Calu3 (cell line): ENCODE data around the gene HCLS1. TPM values are rescaled to one million over a fixed set of nuclear protein-coding genes. Genes with fewer than 3 reads are reported as not detected.

ENCODE experiments used
- BruUV-seq: library from RNA; stranded (reverse); fragments of 400-500 nt; replicated peaks from 2 replicates; lab custom pipeline; 2021; lab: Mats Ljungman, UMichigan
- CTCF ChIA-PET: fragments of 300-600 bp; sonication (Branson Sonifier 250); formaldehyde crosslinking; loops from one replicate; lab custom pipeline; 2022; ENCODE audit warnings: antibody characterized with exemption; lab: Charles Lee
- DNase-seq: peaks from one replicate; pipeline ENCODE4 v3.0.0; 2022
- H3K27ac Mint-ChIP-seq: one replicate; pipeline ENCODE4 v1.8.0; 2022; ENCODE audit warnings: mixed read lengths; ENCODE audit not compliant: unreplicated experiment
- H3K27me3 Mint-ChIP-seq: one replicate; pipeline ENCODE4 v1.8.0; 2022; ENCODE audit warnings: mixed read lengths; ENCODE audit not compliant: unreplicated experiment
- H3K36me3 Mint-ChIP-seq: one replicate; pipeline ENCODE4 v1.8.0; 2022; ENCODE audit warnings: mild to moderate bottlenecking, moderate library complexity, mixed read lengths; ENCODE audit not compliant: insufficient read depth, unreplicated experiment
- H3K4me1 Mint-ChIP-seq: one replicate; pipeline ENCODE4 v1.8.0; 2022; ENCODE audit warnings: mild to moderate bottlenecking, low read depth, mixed read lengths; ENCODE audit not compliant: unreplicated experiment
- H3K4me3 Mint-ChIP-seq: one replicate; pipeline ENCODE4 v1.8.0; 2022; ENCODE audit warnings: mild to moderate bottlenecking, low read depth, moderate library complexity, mixed read lengths; ENCODE audit not compliant: unreplicated experiment
- H3K9me3 Mint-ChIP-seq: one replicate; pipeline ENCODE4 v1.8.0; 2022; ENCODE audit warnings: low read depth, mixed read lengths; ENCODE audit not compliant: unreplicated experiment
- CTCF ChIP-seq: fragments of 200-600 bp; IDR thresholded peaks from one replicate; pipeline ENCODE4 v1.8.0; 2022; ENCODE audit warnings: antibody characterized with exemption; ENCODE audit not compliant: unreplicated experiment
- intact Hi-C: fragments of 100-400 bp; cut with micrococcal nuclease; formaldehyde crosslinking; loops from one replicate; pipeline ENCODE4 v1.10.0; 2022; ENCODE audit not compliant: unreplicated experiment
- total RNA-seq: library from RNA; stranded (reverse); gene quantifications from 2 replicates; pipeline ENCODE4 v1.2.3, GENCODE V29; 2022

HCLS1 gene
- total RNA-seq, 1 experiment from 2014 or later, result 1.2 TPM

- no TSS peak for BruUV-seq
- Mint-ChIP-seq H3K36me3 (no peaks in the 10 kb centered on the region), H3K27ac (no peak overlapping the region), H3K27me3 (peaks cover 28% of the 10 kb centered on the region), H3K4me1 (no peaks in the 10 kb centered on the region), H3K4me3 (no peak overlapping the region), H3K9me3 (no peaks in the 10 kb centered on the region)
- TF ChIP-seq CTCF, result no peak
- DNase-seq, result no peak
- CTCF ChIA-PET, result no interaction called here
- intact Hi-C loops, result no loop called here
Observed at GRCh38 chr3:121630355-121630754, 30.3 kb downstream of the HCLS1 start.

GRCh38 chr3:121629601-121630000, 31.1 kb downstream of the HCLS1 start:
- intact Hi-C loops, result no loop called here
- H3K4me3 Mint-ChIP-seq, result no peak overlapping the region
- CTCF ChIA-PET, result no interaction called here

DNA sequence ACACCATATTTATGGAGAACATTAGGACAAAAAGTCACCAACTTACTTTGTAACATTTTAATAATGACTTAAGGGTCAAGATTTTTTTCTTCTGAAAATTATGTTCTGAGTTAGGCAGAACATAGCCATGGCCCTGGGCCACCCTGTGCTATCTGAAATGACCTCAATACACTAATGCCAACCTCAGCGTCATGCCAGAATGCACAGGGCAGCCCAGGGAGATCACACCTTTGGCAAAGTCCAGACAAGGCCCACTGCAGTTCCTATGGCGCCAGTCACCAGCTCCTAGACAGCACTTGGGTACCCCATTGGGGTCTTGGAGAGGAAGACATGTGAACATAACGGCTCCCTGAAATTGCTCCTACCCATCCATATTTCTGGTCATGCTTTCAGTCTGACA, 33.1 kb downstream of the HCLS1 start:
- no peak overlapping the region for H3K4me3 Mint-ChIP-seq
- no peak for TF ChIP-seq CTCF
- no peaks in the 10 kb centered on the region for H3K4me1 Mint-ChIP-seq
- H3K27ac Mint-ChIP-seq, result no peak overlapping the region
- peaks cover 18% of the 10 kb centered on the region for H3K27me3 Mint-ChIP-seq
- H3K36me3 Mint-ChIP-seq, result no peaks in the 10 kb centered on the region
- DNase-seq, result no peak
- no TSS peak for BruUV-seq
- intact Hi-C loops, result no loop called here
- CTCF ChIA-PET, result no interaction called here
- no peaks in the 10 kb centered on the region for H3K9me3 Mint-ChIP-seq

More at GRCh38 chr3:121629601-121630000, 31.1 kb downstream of the HCLS1 start:
- Mint-ChIP-seq H3K27me3 (peaks cover 22% of the 10 kb centered on the region), H3K36me3 (no peaks in the 10 kb centered on the region), H3K4me1 (no peaks in the 10 kb centered on the region), H3K9me3 (no peaks in the 10 kb centered on the region), H3K27ac (no peak overlapping the region)
- TF ChIP-seq CTCF, result no peak
- DNase-seq, result no peak
- no TSS peak for BruUV-seq

GRCh38 chr3:121627211-121627610, 33.5 kb downstream of the HCLS1 start:
- TF ChIP-seq CTCF, result no peak
- Mint-ChIP-seq H3K36me3 (no peaks in the 10 kb centered on the region), H3K27me3 (peaks cover 22% of the 10 kb centered on the region), H3K4me1 (no peaks in the 10 kb centered on the region), H3K27ac (no peak overlapping the region), H3K4me3 (no peak overlapping the region), H3K9me3 (no peaks in the 10 kb centered on the region)
- no peak for DNase-seq
- BruUV-seq, result no TSS peak
- CTCF ChIA-PET, result no interaction called here
- intact Hi-C loops, result no loop called here
